HG03139 (cell line): ENCODE measurements around the gene OR51T1.

ENCODE experiments used
- ATAC-seq: cut with Tn5 transposase; IDR thresholded peaks from one replicate; pipeline ENCODE4 v1.9.1; 2021; ENCODE audit not compliant: unreplicated experiment

Gene OR51T1

DNA sequence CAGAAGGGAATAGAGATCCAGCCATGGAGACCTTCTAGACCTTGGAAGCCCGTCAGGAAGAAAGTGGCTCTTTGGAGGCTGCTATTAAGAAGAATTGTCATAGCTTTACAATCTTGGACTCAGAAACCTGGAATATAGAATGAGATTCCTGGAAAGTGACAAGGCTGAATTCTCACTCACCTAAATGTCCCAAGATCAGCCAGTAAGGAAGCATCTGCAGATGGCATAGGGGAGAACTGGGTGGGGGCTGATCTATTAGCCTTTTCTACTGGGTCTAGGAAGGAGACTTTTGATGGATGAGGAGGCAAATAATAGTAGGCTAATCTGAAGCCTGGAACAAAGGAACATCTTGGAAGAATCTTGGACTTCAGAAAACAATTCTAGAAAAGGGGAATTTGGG, 42.5 kb downstream of the OR51T1 start, which contains the start of gene OR51G1:
OR51G1 (minus strand) TSS at position 101 of the 400 bp plus-strand sequence; CDS start at position 101, 0 bp downstream.
- ATAC-seq: no peak

- no peak for ATAC-seq
Measured at GRCh38 chr11:4926608-4927007, 44.9 kb downstream of the OR51T1 start.
